PC-3 (cell line): Measurements from ENCODE around the gene OR4S2. TPM values are rescaled to one million over a fixed set of nuclear protein-coding genes. Genes with fewer than 3 reads are reported as not detected.

Experiments
- ATAC-seq: fragments of 200-7000 bp; cut with Tn5 transposase; 2 replicates; pipeline ENCODE4 v1.9.1; 2020; ENCODE audit warnings: mild to moderate bottlenecking, moderate library complexity
- Bru-seq: library from RNA; stranded (reverse); fragments of 400-500 nt; gene quantifications from one replicate; lab custom pipeline; 2021; lab: Mats Ljungman, UMichigan
- BruChase-seq, 2 experiments: library from RNA; stranded (reverse); fragments of 400-500 nt; gene quantifications; one replicate each; lab custom pipeline; 2021; lab: Mats Ljungman, UMichigan
- BruUV-seq: library from RNA; stranded (reverse); fragments of 400-500 nt; replicated peaks from 2 replicates; lab custom pipeline; 2021; lab: Mats Ljungman, UMichigan
- CTCF ChIA-PET: fragments of 300-600 bp; sonication (Branson Sonifier 250); formaldehyde crosslinking; loops from one replicate; lab custom pipeline; 2022; ENCODE audit warnings: antibody characterized with exemption; lab: Charles Lee
- POLR2A ChIA-PET: fragments of 300-600 bp; sonication (Branson Sonifier 250); formaldehyde crosslinking; loops from one replicate; lab custom pipeline; 2022; ENCODE audit warnings: antibody characterized with exemption; ENCODE audit not compliant: unreplicated experiment; lab: Charles Lee
- DNase-seq: peaks from one replicate; pipeline ENCODE4 v3.0.0-alpha.2; 2015
- H2AFZ ChIP-seq: fragments of 300-600 bp; sonication (generic); 2 replicates; pipeline ENCODE4 v1.6.0; 2016; ENCODE audit warnings: antibody characterized with exemption, low read length
- H3F3A ChIP-seq: fragments of 300-600 bp; sonication (generic); one replicate; pipeline ENCODE4 v1.6.0; 2017; ENCODE audit warnings: antibody characterized with exemption, low read length, control low read depth, mild to moderate bottlenecking; ENCODE audit not compliant: unreplicated experiment
- H3K27ac ChIP-seq: fragments of 300-600 bp; sonication (generic); 2 replicates; pipeline ENCODE4 v1.5.1; 2016; ENCODE audit warnings: mild to moderate bottlenecking, low read length
- H3K27me3 ChIP-seq: fragments of 300-600 bp; sonication (generic); 2 replicates; pipeline ENCODE4 v1.6.1; 2016; ENCODE audit warnings: low read length, mixed read lengths
- H3K36me3 ChIP-seq: fragments of 300-600 bp; sonication (generic); 2 replicates; pipeline ENCODE4 v1.6.1; 2016; ENCODE audit warnings: low read depth, mixed run types, low read length, mixed read lengths
- H3K4me1 ChIP-seq: fragments of 300-600 bp; sonication (generic); 2 replicates; pipeline ENCODE4 v1.5.1; 2016; ENCODE audit warnings: low read length; ENCODE audit not compliant: insufficient read depth
- H3K4me2 ChIP-seq: fragments of 300-600 bp; sonication (generic); 2 replicates; pipeline ENCODE4 v1.6.0; 2016; ENCODE audit warnings: low read length
- H3K4me3 ChIP-seq: fragments of 300-600 bp; sonication (generic); 2 replicates; pipeline ENCODE4 v1.5.1; 2016; ENCODE audit warnings: mild to moderate bottlenecking, low read length, mixed read lengths
- H3K79me2 ChIP-seq: fragments of 300-600 bp; sonication (generic); 2 replicates; pipeline ENCODE4 v1.6.1; 2017; ENCODE audit warnings: low read length, mixed read lengths
- H3K9ac ChIP-seq: fragments of 300-600 bp; sonication (generic); 2 replicates; pipeline ENCODE4 v1.6.0; 2016; ENCODE audit warnings: mild to moderate bottlenecking, low read length
- H3K9me2 ChIP-seq: fragments of 300-600 bp; sonication (generic); replicated peaks from 2 replicates; pipeline ENCODE4 v1.6.1; 2016; ENCODE audit warnings: mixed run types, low read length, mixed read lengths
- H3K9me3 ChIP-seq: fragments of 300-600 bp; sonication (generic); 2 replicates; pipeline ENCODE4 v1.6.1; 2016; ENCODE audit warnings: low read length, mixed read lengths
- H4K20me1 ChIP-seq: fragments of 300-600 bp; sonication (generic); 2 replicates; pipeline ENCODE4 v1.6.1; 2016; ENCODE audit warnings: low read length, mixed read lengths
- EZH2 ChIP-seq: fragments of 300-600 bp; sonication (generic); IDR thresholded peaks from one replicate; pipeline ENCODE4 v1.6.1; 2017; ENCODE audit warnings: antibody characterized with exemption, mild to moderate bottlenecking, low read length; ENCODE audit not compliant: unreplicated experiment
- EZH2phosphoT487 ChIP-seq: fragments of 300-600 bp; sonication (generic); IDR thresholded peaks from 2 replicates; pipeline ENCODE4 v1.6.1; 2018; ENCODE audit warnings: mild to moderate bottlenecking, antibody characterized with exemption, low read length, borderline replicate concordance
- intact Hi-C: fragments of 100-400 bp; cut with micrococcal nuclease; formaldehyde crosslinking; loops from 2 replicates; pipeline ENCODE4 v1.9.0; 2023
- long read RNA-seq: library from polyadenylated mRNA; unstranded; transcript quantifications from one replicate; pipeline ENCODE4 v2.0.0, GENCODE V29; 2021; ENCODE audit not compliant: unreplicated experiment
- total RNA-seq: library from RNA; depleted of rRNA; stranded (reverse); fragments of >200 nt; gene quantifications from 2 replicates; pipeline ENCODE4 v1.2.3, GENCODE V29; 2014; rRNA removed
- TF ChIP-seq, protein P1 (sequence below): fragments of 300-600 bp; sonication (generic); conservative IDR thresholded peaks from 2 replicates; pipeline ENCODE4 v1.5.1; 2017; ENCODE audit warnings: antibody characterized with exemption, low read depth, mild to moderate bottlenecking, low read length

The OR4S2 gene
- total RNA-seq = not detected in 2 replicates
- Bru-seq, nascent RNA = not detected
- not detected for BruChase-seq, experiment 1, labeled RNA remaining after a 6-hour chase
- BruChase-seq, experiment 2, labeled RNA remaining after a 2-hour chase = not detected
- long read RNA-seq = 0 reads

GRCh38 chr11:55648027-55648426 is at the start of gene OR4S2:
Gene OR4S2 (plus strand): TSS chr11:55648327. CDS start chr11:55650904, 2,577 bp downstream.
- Histone ChIP-seq H2AFZ (no peak within 1 kb of the TSS), H3K27ac (no peak within 1 kb of the TSS), H3K4me1 (no peaks in the 10 kb centered on the region), H3K4me2 (no peak within 1 kb of the TSS), H3F3A (no peaks in the 10 kb centered on the region), H3K9me3 (no peaks in the 10 kb centered on the region), H3K79me2 (no peaks in the 10 kb centered on the region), H3K9me2 (no peaks in the 10 kb centered on the region), H3K36me3 (no peaks in the 10 kb centered on the region), H3K9ac (no peak within 1 kb of the TSS), H3K4me3 (no peak within 1 kb of the TSS), H4K20me1 (no peaks in the 10 kb centered on the region), H3K27me3 (no peaks in the 10 kb centered on the region)
- intact Hi-C loops = no loop called here
- ChIA-PET CTCF (no interaction called here), POLR2A (no interaction called here)
- ATAC-seq (no peak), DNase-seq (no peak)
- TF ChIP-seq EZH2phosphoT487 (no peak), EZH2 (no peak)
- TF ChIP-seq, protein P1, sequence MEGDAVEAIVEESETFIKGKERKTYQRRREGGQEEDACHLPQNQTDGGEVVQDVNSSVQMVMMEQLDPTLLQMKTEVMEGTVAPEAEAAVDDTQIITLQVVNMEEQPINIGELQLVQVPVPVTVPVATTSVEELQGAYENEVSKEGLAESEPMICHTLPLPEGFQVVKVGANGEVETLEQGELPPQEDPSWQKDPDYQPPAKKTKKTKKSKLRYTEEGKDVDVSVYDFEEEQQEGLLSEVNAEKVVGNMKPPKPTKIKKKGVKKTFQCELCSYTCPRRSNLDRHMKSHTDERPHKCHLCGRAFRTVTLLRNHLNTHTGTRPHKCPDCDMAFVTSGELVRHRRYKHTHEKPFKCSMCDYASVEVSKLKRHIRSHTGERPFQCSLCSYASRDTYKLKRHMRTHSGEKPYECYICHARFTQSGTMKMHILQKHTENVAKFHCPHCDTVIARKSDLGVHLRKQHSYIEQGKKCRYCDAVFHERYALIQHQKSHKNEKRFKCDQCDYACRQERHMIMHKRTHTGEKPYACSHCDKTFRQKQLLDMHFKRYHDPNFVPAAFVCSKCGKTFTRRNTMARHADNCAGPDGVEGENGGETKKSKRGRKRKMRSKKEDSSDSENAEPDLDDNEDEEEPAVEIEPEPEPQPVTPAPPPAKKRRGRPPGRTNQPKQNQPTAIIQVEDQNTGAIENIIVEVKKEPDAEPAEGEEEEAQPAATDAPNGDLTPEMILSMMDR = no peak
- BruUV-seq = no TSS peak

GRCh38 chr11:55607545-55607944 is 40.6 kb upstream of the OR4S2 start, which contains the start of gene OR4C11:
Gene OR4C11 (minus strand): TSS chr11:55607645. CDS start chr11:55604373, 3,272 bp downstream.
- H3K4me2 ChIP-seq = no peak within 1 kb of the TSS
- no peaks in the 10 kb centered on the region for H3K9me3 ChIP-seq
- no peak for DNase-seq
- no peak within 1 kb of the TSS for H3K9ac ChIP-seq
- no peaks in the 10 kb centered on the region for H3K36me3 ChIP-seq
- no peaks in the 10 kb centered on the region for H3K27me3 ChIP-seq
- no peak for TF ChIP-seq EZH2phosphoT487
- TF ChIP-seq, protein P1 = no peak
- no peak for TF ChIP-seq EZH2
- CTCF ChIA-PET = no interaction called here
- no peaks in the 10 kb centered on the region for H3F3A ChIP-seq
- no peak within 1 kb of the TSS for H3K27ac ChIP-seq
- H4K20me1 ChIP-seq = no peaks in the 10 kb centered on the region
- no peaks in the 10 kb centered on the region for H3K79me2 ChIP-seq
- H3K9me2 ChIP-seq = no peaks in the 10 kb centered on the region
- H3K4me1 ChIP-seq = no peaks in the 10 kb centered on the region
- H3K4me3 ChIP-seq = no peak within 1 kb of the TSS
- no peak within 1 kb of the TSS for H2AFZ ChIP-seq
- ATAC-seq = no peak
- BruUV-seq = no TSS peak
- POLR2A ChIA-PET = no interaction called here
- intact Hi-C loops = no loop called here

- H2AFZ ChIP-seq = no peak overlapping the region
- H3K4me3 ChIP-seq = no peak overlapping the region
- no peaks in the 10 kb centered on the region for H3K4me1 ChIP-seq
- no peaks in the 10 kb centered on the region for H4K20me1 ChIP-seq
- H3K4me2 ChIP-seq = no peak overlapping the region
- ATAC-seq (no peak), DNase-seq (peak; percentile 53)
- ChIA-PET POLR2A (no interaction called here), CTCF (no interaction called here)
- TF ChIP-seq EZH2 = no peak
- no peaks in the 10 kb centered on the region for H3K79me2 ChIP-seq
- no peak overlapping the region for H3K9ac ChIP-seq
- no peaks in the 10 kb centered on the region for H3K9me3 ChIP-seq
- no peak overlapping the region for H3K27ac ChIP-seq
- no peaks in the 10 kb centered on the region for H3K27me3 ChIP-seq
- no TSS peak for BruUV-seq
- no peaks in the 10 kb centered on the region for H3K36me3 ChIP-seq
- no peaks in the 10 kb centered on the region for H3K9me2 ChIP-seq
- intact Hi-C loops = no loop called here
- H3F3A ChIP-seq = no peaks in the 10 kb centered on the region
These were observed 23.6 kb upstream of the OR4S2 start for GRCh38 chr11:55624531-55624930.
